ENCODE data around the gene CD47. TPM values are rescaled to one million over a fixed set of nuclear protein-coding genes. Genes with fewer than 3 reads are reported as not detected.
A peak's percentile ranks its signal among the peaks of the same experiment; 100 is the strongest.

The CD47 gene
- total and polyA plus RNA-seq, 10 of the 15 experiments (the other 5 are each of a cell fraction or from before 2014, with no cell fraction given): 22.9 to 175 (median 81.1) TPM

DNA sequence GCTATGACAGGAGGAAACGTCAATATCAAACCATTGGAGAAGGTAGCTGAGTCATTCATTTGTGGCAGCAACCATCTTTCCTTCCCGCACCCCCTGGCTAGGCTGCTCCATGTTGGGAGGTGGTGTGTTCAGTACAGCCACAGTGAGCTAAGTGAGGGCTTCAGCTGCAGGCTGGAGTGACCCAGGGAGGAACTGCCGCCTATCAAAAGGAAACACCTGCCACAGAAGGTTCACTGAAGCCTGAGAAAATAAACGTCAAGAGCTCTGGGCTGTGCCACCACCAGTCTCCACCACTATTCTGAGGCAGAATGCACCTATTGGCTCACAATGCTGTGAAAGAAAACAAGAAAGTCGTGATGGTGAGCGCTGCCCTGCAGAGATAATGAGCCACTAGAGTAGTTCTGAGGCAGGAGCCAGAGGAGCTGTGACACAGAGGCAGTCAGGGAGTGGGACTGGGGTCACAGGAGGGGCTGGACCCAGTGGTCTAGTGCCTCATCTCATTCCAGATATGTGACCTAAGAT, 34.8 kb upstream of the CD47 start (continued):
- TF ChIP-seq, protein P1, sequence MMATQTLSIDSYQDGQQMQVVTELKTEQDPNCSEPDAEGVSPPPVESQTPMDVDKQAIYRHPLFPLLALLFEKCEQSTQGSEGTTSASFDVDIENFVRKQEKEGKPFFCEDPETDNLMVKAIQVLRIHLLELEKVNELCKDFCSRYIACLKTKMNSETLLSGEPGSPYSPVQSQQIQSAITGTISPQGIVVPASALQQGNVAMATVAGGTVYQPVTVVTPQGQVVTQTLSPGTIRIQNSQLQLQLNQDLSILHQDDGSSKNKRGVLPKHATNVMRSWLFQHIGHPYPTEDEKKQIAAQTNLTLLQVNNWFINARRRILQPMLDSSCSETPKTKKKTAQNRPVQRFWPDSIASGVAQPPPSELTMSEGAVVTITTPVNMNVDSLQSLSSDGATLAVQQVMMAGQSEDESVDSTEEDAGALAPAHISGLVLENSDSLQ (IDR thresholded peaks at IDR 0.05): peak; percentile 52; the same call in 1 of the 2 replicates
- TF ChIP-seq NRF1 (conservative IDR thresholded peaks at IDR 0.05; ENCODE audit: low read depth, low read length) (no peak), CEBPZ (IDR thresholded peaks at IDR 0.05; ENCODE audit: low read depth, low read length) (no peak), SPI1 (IDR thresholded peaks at IDR 0.05; ENCODE audit: borderline replicate concordance, insufficient read depth, low read depth, low read length) (peak; percentile 77), SMC3 (IDR thresholded peaks at IDR 0.05; ENCODE audit: borderline replicate concordance, low read length) (0 out of 2 replicates have a peak, but pooled peaks have one; percentile 2), NFIC (IDR thresholded peaks at IDR 0.05; ENCODE audit: low read depth, low read length) (no peak)

GRCh38 chr3:108125153-108125543, 34.3 kb upstream of the CD47 start:
- WGBS (ENCODE audit: insufficient coverage, insufficient replicate concordance, low lambda C conversion rate, missing lambda C conversion rate): 0% methylated on average over 4 of the region's 4 CpGs
- SMC1A ChIA-PET (ENCODE audit: uncharacterized antibody, unreplicated experiment): interaction anchor here (0.8 to 4.7 kb wide), 13 partner anchors 9 to 281 kb away, joined by 3 to 34 read pairs (median 5); no protein-coding TSS in a partner anchor
- in situ Hi-C loops (cut with MboI): no loop called here
- Histone ChIP-seq H2AFZ (ENCODE audit: control insufficient read depth, low read depth, low read length) (no peak overlapping the region), H3K4me2 (ENCODE audit: control insufficient read depth, insufficient read depth) (peak overlapping the region; percentile 70), H3K27me3 (replicated peaks in 1 of 2; ENCODE audit: control insufficient read depth in 2 of 2, insufficient read depth in 2 of 2, low read length in 1 of 2) (no peaks in the 10 kb centered on the region), H3K79me2 (ENCODE audit: control insufficient read depth, insufficient read depth, low read length) (peaks cover 52% of the 10 kb centered on the region), H3K4me1 (ENCODE audit: control insufficient read depth, insufficient read depth, low read length) (peaks cover 30% of the 10 kb centered on the region), H3K4me3 (peak overlapping the region; percentile 88), H3K9ac (ENCODE audit: control insufficient read depth, insufficient read depth, low read length) (peak overlapping the region; percentile 96), H3K9me3 (replicated peaks; ENCODE audit: control insufficient read depth, insufficient read depth, low read length) (no peaks in the 10 kb centered on the region; the same call in 2 of the 3 replicates), H3K27ac (ENCODE audit: control insufficient read depth, insufficient read depth) (peak overlapping the region; percentile 100), H3K36me3 (ENCODE audit: control insufficient read depth in 2 of 2, insufficient read depth in 2 of 2, low read length in 1 of 2) (no peaks in the 10 kb centered on the region; a peak in 1 of 4 replicates), H4K20me1 (ENCODE audit: control insufficient read depth, insufficient read depth) (no peaks in the 10 kb centered on the region)
- FAIRE-seq: no peak
- intact Hi-C loops (cut with micrococcal nuclease; ENCODE audit: unreplicated experiment): loop anchor here (1.0 to 10.0 kb wide), 3 partner anchors 97 to 270 kb away; partner anchors contain the start of gene IFT57
- TSS peak; percentile 96 for BruUV-seq (replicated peaks)
- RAD21 ChIA-PET (ENCODE audit: unreplicated experiment): interaction anchor here (0.7 to 5.7 kb wide), 9 partner anchors 10 to 280 kb away, joined by 3 to 36 read pairs (median 4); no protein-coding TSS in a partner anchor
- no peak for DNase-seq (ENCODE audit: low read depth, low spot score)
- POLR2A ChIA-PET: interaction anchor here (1.0 to 4.8 kb wide), 3 partner anchors 9 to 37 kb away, joined by 3 to 25 read pairs (median 5); no protein-coding TSS in a partner anchor
- ATAC-seq: peak; percentile 0
- CTCF ChIA-PET: interaction anchor here (1.3 to 3.3 kb wide), 3 partner anchors 36 to 353 kb away, joined by 4 to 12 read pairs (median 7); no protein-coding TSS in a partner anchor
- TF ChIP-seq ELK1 (IDR thresholded peaks at IDR 0.05; ENCODE audit: low read depth, low read length) (no peak), RAD21 (IDR thresholded peaks at IDR 0.05; ENCODE audit: insufficient read depth, low read depth, low read length) (no peak), SMAD5 (IDR thresholded peaks at IDR 0.05; ENCODE audit: low read depth) (no peak), KLF5 (IDR thresholded peaks at IDR 0.05; ENCODE audit: partially characterized antibody) (no peak)
- TF ChIP-seq, protein P2, sequence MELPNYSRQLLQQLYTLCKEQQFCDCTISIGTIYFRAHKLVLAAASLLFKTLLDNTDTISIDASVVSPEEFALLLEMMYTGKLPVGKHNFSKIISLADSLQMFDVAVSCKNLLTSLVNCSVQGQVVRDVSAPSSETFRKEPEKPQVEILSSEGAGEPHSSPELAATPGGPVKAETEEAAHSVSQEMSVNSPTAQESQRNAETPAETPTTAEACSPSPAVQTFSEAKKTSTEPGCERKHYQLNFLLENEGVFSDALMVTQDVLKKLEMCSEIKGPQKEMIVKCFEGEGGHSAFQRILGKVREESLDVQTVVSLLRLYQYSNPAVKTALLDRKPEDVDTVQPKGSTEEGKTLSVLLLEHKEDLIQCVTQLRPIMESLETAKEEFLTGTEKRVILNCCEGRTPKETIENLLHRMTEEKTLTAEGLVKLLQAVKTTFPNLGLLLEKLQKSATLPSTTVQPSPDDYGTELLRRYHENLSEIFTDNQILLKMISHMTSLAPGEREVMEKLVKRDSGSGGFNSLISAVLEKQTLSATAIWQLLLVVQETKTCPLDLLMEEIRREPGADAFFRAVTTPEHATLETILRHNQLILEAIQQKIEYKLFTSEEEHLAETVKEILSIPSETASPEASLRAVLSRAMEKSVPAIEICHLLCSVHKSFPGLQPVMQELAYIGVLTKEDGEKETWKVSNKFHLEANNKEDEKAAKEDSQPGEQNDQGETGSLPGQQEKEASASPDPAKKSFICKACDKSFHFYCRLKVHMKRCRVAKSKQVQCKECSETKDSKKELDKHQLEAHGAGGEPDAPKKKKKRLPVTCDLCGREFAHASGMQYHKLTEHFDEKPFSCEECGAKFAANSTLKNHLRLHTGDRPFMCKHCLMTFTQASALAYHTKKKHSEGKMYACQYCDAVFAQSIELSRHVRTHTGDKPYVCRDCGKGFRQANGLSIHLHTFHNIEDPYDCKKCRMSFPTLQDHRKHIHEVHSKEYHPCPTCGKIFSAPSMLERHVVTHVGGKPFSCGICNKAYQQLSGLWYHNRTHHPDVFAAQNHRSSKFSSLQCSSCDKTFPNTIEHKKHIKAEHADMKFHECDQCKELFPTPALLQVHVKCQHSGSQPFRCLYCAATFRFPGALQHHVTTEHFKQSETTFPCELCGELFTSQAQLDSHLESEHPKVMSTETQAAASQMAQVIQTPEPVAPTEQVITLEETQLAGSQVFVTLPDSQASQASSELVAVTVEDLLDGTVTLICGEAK (IDR thresholded peaks at IDR 0.05; ENCODE audit: borderline replicate concordance): peak; percentile 40; the same call in 1 of the 2 replicates
